ENCODE measurements around the gene SGPP2. TPM values are rescaled to one million over a fixed set of nuclear protein-coding genes. Genes with fewer than 3 reads are reported as not detected.

The SGPP2 gene
- total RNA-seq, 1 donor from 2014 or later = not detected

- no peak overlapping the region for H3K27ac Mint-ChIP-seq (ENCODE audit: unreplicated experiment)
- H3K27me3 Mint-ChIP-seq (ENCODE audit: unreplicated experiment) = no peaks in the 10 kb centered on the region
- peaks cover 13% of the 10 kb centered on the region for H3K4me1 Mint-ChIP-seq (ENCODE audit: unreplicated experiment)
- no peak for DNase-seq (ENCODE audit: extremely low spot score, unreplicated experiment)
- TF ChIP-seq CTCF (IDR thresholded peaks at IDR 0.05) = no peak
- H3K9me3 Mint-ChIP-seq (ENCODE audit: unreplicated experiment) = no peaks in the 10 kb centered on the region
- H3K4me3 Mint-ChIP-seq (ENCODE audit: unreplicated experiment) = no peak overlapping the region
- H3K36me3 Mint-ChIP-seq (ENCODE audit: unreplicated experiment) = peaks cover 18% of the 10 kb centered on the region
Observed at GRCh38 chr2:222591661-222592060, 167.3 kb downstream of the SGPP2 start.

GRCh38 chr2:222592176-222592575 is 167.8 kb downstream of the SGPP2 start:
- Mint-ChIP-seq H3K4me1 (ENCODE audit: unreplicated experiment) (peaks cover 13% of the 10 kb centered on the region), H3K27me3 (ENCODE audit: unreplicated experiment) (no peaks in the 10 kb centered on the region), H3K9me3 (ENCODE audit: unreplicated experiment) (no peaks in the 10 kb centered on the region), H3K36me3 (ENCODE audit: unreplicated experiment) (peaks cover 16% of the 10 kb centered on the region), H3K27ac (ENCODE audit: unreplicated experiment) (no peak overlapping the region), H3K4me3 (ENCODE audit: unreplicated experiment) (no peak overlapping the region)
- TF ChIP-seq CTCF (IDR thresholded peaks at IDR 0.05) = no peak
- no peak for DNase-seq (ENCODE audit: extremely low spot score, unreplicated experiment)

- no peak for TF ChIP-seq CTCF (IDR thresholded peaks at IDR 0.05)
- Mint-ChIP-seq H3K4me1 (ENCODE audit: unreplicated experiment) (peaks cover 13% of the 10 kb centered on the region), H3K27me3 (ENCODE audit: unreplicated experiment) (no peaks in the 10 kb centered on the region), H3K27ac (ENCODE audit: unreplicated experiment) (peak overlapping the region; percentile 36), H3K4me3 (ENCODE audit: unreplicated experiment) (no peak overlapping the region), H3K9me3 (ENCODE audit: unreplicated experiment) (no peaks in the 10 kb centered on the region), H3K36me3 (ENCODE audit: unreplicated experiment) (peaks cover 21% of the 10 kb centered on the region)
- no peak for DNase-seq (ENCODE audit: extremely low spot score, unreplicated experiment)
Observed at GRCh38 chr2:222594679-222595078, 170.3 kb downstream of the SGPP2 start.

- Mint-ChIP-seq H3K4me3 (ENCODE audit: unreplicated experiment) (no peak overlapping the region), H3K4me1 (ENCODE audit: unreplicated experiment) (peaks cover 13% of the 10 kb centered on the region), H3K27ac (ENCODE audit: unreplicated experiment) (peak overlapping the region; percentile 51), H3K36me3 (ENCODE audit: unreplicated experiment) (peaks cover 21% of the 10 kb centered on the region), H3K27me3 (ENCODE audit: unreplicated experiment) (no peaks in the 10 kb centered on the region), H3K9me3 (ENCODE audit: unreplicated experiment) (no peaks in the 10 kb centered on the region)
- no peak for DNase-seq (ENCODE audit: extremely low spot score, unreplicated experiment)
- no peak for TF ChIP-seq CTCF (IDR thresholded peaks at IDR 0.05)
Observed at GRCh38 chr2:222595581-222595980, 171.2 kb downstream of the SGPP2 start.

- Mint-ChIP-seq H3K4me3 (ENCODE audit: unreplicated experiment) (no peak overlapping the region), H3K4me1 (ENCODE audit: unreplicated experiment) (peaks cover 13% of the 10 kb centered on the region), H3K27me3 (ENCODE audit: unreplicated experiment) (no peaks in the 10 kb centered on the region), H3K36me3 (ENCODE audit: unreplicated experiment) (peaks cover 17% of the 10 kb centered on the region), H3K9me3 (ENCODE audit: unreplicated experiment) (no peaks in the 10 kb centered on the region), H3K27ac (ENCODE audit: unreplicated experiment) (no peak overlapping the region)
- TF ChIP-seq CTCF (IDR thresholded peaks at IDR 0.05) = no peak
- DNase-seq (ENCODE audit: extremely low spot score, unreplicated experiment) = no peak
Observed at GRCh38 chr2:222598611-222599010, 174.3 kb downstream of the SGPP2 start.

All from osteocyte (in vitro differentiated cells).